GM21737 (cell line): ENCODE results near the gene SETD2.
A peak's percentile ranks its signal among the peaks of the same experiment; 100 is the strongest.
"Not testable (repeated sequence)": the region's sequence is repeated elsewhere in the genome, so short reads cannot be mapped to it uniquely, and the experiment has no call there.

ENCODE experiments used
- ATAC-seq: cut with Tn5 transposase; IDR thresholded peaks from one replicate; pipeline ENCODE4 v1.9.1; 2021; ENCODE audit warnings: mild to moderate bottlenecking, moderate library complexity; ENCODE audit not compliant: unreplicated experiment

Gene SETD2

DNA sequence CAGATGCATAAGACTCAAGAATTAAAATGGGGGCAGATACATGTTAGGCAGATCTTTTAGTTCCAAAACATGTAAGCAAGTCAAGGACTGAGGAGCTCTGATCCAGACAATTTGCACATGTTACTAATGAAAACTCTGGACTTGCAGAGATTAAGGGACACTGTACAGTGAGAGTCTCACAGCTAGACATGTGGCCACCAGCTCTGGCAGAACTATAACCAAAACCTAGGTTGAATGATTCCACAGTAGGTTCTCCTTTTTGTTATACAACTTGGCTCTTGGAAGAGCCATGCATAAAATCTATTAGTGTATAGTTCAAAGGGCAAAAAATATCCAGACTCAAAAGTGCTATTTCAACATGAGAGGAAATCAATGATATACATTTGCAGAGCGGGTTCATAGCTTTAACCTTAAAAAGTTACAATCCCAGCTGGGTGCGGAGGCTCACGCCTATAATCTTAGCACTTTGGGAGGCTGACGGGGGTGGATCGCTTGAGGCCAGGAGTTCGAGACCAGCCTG is 61.8 kb downstream of the SETD2 start:
- no peak for ATAC-seq

DNA sequence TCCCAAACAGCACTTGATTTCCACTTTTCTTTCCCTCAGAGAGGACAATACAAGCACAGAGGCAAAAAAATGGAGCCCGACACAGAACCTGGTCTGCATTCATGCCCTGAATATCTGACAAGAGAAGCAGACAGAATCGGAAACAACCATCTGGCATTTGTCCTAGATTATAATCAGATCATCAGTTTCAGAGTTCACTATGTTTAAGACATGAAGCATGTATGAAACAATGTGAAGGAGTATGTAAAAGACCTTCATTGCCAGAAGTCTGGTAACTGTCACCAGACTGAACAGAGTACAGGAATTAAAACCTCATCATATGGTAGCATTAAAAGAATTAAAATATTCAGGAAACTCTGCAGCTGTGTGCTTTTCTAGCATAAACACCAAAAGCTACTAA is 65.0 kb downstream of the SETD2 start:
- ATAC-seq: no peak

DNA sequence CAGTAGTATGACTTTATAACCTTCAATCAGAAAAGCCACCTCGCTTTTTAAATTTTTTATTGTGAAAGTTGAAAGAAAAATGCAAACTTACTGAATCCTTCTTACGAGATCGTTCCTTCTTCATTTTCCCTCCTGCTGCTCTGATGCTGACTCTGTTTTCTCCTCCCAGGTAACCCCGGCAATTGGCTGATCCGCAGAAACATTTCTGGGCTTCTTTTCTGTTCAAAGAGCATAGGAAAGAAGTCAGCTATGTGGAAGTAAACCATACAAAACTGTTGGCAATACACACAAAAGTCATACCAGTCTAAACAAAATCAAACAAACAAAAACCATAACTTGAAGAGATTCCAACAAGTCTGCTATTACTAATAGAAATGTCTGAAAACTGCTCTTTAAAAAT is 66.0 kb downstream of the SETD2 start:
- no peak for ATAC-seq

DNA sequence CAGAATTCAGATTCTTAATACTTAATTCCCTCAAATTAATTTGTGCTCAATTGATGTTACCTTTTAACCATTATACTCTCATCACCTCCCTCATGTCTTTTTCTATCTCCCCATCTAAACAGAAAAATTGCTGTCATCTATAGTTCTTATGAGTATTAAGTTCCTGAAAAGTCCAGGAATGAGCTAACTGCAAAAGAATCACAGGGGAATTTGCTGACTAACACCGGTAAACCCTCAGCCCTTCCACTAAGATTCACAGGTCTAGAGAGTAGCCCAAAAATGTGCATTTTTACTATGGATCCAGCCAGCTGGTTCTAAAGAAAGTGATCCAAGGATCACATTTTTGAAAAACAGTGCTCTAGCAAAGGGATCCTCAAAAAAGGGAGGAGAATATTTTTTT is 67.0 kb downstream of the SETD2 start:
- no peak for ATAC-seq

DNA sequence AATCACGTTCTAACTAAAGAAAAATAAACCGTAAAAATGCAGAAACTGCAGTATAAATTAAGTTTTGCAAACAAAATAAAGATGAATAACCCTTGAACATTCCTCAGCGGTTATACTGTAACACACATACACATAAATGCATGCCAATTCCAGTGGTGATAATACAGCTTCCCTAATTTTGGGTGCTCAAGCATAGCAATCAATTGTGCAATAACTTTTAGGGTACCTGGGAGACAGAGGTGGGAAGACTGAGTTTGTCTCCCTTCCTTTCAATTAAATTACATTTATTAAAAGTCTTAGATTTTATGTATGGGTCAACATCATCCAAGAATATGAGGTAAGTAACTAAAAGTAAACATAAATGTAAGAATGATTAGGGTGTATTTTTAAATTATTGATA is 71.8 kb downstream of the SETD2 start:
- no peak for ATAC-seq

DNA sequence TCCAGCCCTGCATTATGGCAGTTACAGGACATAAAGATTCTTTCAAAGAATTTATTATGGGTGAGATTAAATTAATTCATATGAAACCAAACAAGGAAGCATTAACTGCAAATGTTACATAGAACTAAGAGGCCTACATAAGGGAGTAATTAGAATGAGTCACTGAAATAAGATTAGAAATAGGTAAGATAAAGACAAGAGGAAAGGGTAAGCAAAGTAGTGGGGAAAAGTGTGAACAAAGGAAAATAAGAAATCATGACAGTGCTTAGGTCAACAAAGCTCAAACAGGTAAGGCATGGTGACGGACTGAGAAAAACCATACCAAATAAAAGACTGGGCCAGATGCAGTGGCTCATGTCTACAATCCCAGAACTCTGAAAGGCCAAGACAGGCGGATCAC is 74.3 kb downstream of the SETD2 start:
- ATAC-seq: no peak

DNA sequence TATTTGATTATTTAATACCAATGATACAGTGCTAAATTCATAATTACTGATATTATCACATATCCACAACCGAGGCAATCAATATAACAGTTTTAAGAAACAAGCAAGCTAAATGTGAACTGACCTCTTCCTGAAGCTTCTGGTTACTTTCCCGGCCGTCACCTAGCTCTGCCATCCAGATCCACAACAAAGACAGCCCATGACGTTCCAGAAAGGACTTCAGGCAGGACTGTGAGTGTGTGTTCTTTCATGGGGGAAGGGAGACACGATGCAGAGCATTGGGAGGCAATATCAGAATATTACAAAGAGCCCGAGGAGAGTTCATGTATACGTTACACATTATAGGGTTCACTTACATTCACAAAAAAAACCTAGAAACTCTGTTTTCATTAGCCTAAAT is 77.8 kb downstream of the SETD2 start:
- no peak for ATAC-seq

DNA sequence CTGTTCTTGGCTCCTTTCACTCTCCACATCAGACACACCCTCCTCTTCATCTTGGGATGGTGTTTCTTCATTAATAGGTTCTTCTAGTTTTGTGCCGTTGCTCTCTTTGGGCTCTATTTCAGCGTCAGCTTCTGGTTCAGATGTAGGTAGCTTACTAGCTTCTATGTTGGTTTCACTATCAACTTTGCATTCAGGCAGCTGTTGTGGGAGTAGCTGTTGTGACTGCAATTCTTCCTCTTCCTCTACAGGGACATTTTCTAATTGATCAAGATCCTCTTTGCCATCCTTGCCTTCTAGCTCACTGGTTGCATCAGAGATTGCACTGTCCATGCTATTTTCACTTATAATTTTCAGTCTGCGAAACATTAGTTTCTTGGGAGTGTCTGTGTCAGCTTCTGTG is 80.1 kb downstream of the SETD2 start:
- peak; percentile 50 for ATAC-seq

DNA sequence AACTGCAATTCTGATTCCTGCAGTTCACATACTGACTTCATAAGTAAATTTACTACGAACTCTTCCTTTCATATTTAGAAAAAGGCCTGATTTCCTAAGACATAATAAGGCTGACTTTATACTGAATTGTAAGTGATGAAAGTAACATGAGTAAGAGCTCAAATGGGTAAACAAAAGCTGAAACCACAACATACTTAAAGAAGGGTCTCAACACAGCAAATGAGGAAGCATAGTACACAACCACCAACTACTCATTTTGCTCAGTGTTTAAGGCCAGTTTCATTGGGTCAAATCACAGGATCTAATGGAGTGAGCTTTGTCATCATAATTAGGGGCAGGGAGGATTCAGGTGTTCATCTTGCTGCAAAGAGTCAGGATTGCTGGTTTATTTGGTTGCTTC is 81.4 kb downstream of the SETD2 start:
- ATAC-seq: peak; percentile 50

DNA sequence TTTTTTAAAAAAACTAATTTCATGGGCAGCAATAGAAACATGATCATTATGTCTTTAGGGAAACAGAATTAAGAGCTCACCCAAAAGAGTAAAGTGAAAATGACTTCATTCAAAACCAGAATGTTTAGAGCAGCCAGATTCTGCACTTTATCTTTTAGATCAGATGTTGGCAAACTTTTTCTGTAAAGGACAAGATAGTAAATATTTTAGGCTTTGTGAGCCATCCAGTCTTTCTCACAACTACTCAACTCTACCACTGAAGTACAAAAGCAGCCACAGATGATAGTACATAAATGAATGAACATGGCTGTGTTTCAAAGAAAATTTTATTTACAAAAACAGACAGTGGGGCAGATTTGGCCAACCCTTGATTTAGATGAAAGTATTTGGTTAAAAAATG is 84.5 kb downstream of the SETD2 start:
- ATAC-seq: no peak

DNA sequence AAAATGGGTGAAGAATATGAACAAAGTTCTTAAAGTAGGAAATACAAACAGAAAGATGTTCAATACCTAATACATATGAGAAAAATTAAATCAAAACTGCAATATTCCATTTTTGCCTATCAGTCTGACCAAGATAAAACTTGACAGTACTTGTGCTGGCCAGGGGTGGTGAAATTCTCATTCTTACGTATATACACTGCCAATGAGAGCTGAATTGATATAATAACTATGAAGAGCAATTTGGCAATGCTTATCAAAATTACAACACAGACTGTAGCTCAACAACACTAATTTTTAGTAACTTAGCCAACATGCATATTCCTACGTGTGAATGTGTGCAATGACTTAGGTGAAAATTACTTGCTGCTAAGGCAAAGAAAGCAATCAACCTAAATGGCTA is 90.2 kb downstream of the SETD2 start:
- no peak for ATAC-seq

DNA sequence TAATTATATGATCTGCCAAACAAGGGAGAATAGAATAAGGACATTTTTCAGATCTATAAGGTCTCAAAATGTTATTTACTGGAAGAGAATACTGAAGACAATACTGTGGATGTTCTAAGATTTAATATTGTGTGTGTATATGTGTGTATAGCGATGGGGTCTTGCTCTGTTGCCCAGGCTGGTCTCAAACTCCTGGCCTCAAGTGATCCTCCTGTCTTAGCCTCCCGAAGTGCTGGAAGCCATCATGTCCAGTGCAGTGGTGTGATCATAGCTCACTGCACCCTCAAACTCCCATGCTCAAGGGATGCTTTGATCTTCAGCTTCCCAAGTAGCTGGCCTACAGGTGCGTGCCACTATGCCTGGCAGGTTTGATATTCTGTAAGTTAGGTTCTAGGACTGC is 93.1 kb downstream of the SETD2 start:
- no peak for ATAC-seq

DNA sequence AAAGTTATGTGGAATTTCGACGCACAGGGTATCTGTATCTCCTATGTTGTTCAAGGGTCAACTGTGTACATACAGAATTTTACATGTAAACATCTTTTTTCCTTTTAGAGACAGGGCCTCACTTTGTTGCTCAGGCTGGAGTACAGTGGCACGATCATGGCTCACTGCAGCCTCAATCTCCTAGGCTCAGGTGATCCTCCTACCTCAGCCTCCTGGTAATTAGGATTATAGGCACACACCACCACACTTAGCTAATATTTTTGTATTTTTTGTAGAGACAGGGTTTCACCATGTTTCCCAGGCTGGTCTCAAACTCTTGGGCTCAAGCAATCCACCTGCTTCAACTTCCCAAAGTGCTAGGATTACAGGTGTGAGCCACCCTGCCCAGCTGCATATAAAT is 97.7 kb downstream of the SETD2 start:
- ATAC-seq: not testable (repeated sequence)

DNA sequence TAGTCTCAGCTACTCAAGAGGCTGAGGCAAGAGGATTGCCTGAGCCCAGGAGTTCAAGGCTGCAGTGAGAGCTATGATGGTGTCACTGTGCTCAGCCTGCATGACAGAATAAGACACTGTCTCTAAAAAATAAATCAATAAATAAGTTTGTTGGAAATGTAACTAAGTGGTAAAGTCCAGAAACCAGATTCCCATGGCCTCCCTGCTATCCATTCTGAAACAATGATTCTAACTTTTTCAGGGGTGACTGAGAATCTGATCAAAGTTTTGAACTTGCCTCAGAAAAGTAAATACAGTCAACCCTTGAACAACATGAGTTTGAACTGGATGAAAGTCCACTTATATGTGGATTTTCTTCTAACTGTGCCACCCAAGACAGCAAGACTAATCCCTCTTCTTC is 98.2 kb downstream of the SETD2 start:
- no peak for ATAC-seq

DNA sequence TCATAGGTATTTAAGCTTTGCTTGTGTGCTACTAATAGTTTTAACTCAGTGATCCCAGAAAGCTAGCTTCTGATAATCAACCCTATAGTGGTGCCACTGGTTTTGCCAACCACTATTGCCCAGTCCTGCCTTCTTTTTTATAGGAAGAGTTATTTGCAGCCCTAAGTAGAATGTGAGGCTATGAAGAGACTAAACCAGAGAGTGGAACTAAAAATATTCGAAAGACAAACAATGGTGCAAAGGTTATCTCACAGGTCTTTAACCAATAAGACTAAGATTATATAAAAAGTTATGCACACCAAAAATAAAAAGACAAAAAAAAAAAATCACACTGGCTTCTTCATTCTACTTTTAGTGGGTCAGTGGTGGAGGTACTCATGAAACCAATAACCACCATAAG is 98.9 kb downstream of the SETD2 start:
- ATAC-seq: no peak

DNA sequence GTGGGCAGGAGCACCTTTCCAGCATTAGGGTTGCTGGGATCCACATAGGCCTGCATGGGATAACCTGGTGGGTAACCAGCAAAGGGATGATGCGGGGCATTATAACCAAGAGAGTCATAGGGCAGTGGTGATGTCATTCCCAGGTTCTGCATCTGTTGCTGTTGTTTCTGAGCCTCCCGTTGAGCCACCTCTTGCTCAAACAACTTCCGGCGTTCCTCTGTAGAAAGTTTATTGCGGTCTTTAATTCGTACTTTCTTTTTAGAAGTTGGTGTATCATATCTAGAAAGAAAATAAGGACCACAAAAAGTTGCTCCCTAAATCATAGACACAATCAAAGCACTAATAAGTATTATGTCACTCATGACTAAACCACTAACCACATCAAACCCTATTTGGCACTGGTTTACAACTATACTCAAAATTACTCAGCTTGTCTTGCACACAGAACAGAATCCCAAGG is 106.7 kb downstream of the SETD2 start:
- no peak for ATAC-seq

DNA sequence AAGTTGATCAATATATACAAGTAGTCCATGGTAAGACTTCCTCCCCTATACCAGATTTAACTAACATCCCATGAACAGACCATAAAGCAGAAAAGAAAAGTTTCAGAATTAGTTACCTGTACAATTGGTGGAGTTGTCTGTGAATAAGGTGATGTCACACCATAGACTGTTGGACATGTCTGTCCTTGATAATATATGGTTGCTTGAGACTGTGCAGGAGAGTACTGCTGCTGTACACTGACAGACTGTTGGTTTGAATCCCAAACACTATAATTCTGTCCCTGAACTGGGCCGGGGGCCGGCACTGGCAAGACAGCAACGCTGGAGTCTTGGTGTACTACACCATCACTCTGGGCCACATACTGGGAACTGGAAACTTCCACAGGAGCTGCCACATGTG is 107.2 kb downstream of the SETD2 start:
- no peak for ATAC-seq

DNA sequence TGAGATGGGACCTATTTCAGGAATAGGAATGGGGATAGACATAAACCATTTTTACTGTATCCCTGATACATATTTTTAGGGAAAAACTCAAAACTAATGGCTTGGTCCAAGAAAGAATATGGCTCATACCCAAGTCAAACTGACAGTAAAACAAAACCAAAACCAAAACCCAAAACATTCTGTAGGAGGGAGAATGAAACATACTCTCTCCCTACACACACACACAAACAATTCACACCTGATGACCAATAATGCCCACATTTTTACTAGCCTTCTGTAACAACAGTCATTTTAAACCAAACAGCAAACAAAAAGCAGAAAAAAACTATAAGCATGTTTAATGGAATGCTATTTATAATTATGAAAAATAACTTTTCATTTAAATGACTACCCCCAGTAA is 109.5 kb downstream of the SETD2 start:
- no peak for ATAC-seq

DNA sequence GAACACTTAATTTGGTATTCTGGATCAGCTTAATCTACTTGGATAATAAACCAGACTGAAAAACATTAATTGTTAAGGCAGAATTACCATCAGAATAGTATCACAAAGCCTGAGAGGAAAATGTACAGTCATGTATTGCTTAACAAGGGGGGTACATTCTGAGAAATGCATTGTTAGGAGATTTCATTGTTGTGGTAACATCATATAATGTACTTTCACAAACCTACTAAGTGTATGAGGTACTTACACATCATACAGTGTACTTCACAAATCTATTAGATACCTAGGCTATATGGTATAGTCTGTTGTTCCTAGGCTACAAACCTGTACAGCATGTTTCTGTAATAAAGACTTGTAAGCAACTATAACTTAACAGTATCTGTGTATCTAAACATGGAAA is 116.2 kb downstream of the SETD2 start:
- no peak for ATAC-seq

DNA sequence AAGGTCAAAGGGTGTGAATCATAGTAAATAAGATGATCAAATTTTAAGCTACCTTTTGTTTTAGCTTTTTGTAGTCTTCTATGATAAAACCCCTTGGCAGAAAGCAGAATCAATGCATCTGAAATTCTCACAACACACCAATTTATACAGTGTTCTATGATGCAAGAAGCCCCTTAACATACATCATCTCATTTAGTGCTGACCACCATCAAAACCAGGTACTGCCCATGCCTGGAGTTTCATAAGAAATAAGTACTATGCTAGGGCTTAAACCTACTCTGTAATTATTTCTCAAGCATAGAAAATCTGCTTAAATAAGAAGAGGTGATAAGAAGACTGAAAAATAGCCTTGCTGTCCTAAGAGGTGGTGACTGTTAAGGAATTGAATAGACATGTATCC is 116.8 kb downstream of the SETD2 start:
- no peak for ATAC-seq

DNA sequence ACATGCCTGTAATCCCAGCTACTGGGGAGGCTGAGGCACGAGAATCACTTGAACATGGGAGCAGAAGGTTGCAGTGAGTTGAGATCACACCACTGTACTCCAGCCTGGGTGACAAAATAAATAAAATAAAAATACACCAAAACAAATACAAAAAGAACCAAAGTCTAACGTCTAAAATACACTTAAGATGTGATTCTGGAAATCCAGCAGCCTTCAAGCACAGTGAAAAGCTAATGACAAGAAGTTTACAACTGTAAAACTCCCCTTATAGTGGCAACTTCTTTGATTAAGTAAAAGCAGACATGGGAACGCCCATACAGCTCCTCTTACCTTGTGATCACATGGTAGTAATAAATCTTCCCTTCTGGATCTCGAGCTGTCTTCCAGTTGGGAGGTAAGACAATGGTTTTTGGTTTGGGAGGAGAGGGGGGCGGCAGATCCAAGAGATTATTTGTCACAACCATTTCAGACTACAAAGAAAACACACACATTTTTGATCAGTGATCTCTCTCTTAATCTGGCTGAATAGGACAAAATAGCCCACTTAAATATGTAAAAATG is 121.6 kb downstream of the SETD2 start:
- no peak for ATAC-seq

DNA sequence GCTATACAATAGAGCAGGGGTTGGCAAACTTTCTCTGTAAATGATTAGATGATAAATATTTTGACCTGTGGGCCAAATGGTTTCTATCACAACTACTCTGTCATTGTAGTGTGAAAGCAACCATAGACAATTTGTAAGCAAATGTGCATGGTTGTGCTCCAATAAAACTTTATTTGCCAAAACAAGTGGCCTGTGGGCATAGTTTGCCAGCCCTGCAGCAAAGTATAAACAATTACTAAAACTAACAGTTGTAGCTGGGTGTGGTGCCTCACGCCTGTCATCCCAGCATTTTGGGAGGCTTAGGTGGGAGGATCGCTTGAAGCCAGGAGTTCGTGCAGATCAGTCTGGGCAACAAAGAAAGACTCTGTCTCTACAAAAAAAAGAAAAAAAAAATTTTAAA is 122.8 kb downstream of the SETD2 start:
- no peak for ATAC-seq

DNA sequence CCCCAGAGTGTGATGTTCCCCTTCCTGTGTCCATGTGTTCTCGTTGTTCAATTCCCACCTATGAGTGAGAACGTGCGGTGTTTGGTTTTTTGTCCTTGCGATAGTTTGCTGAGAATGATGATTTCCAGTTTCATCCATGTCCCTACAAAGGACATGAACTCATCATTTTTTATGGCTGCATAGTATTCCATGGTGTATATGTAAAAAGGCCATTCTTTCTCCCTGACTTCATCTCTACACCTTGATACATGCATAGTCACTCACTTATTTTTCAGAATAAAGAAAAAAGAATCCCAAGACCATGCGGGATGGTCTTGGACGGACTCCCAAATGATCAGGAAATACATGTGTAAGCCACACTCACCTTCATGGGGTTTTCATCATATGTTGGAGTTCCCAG is 126.6 kb downstream of the SETD2 start:
- not testable (repeated sequence) for ATAC-seq
